Epithelial cell of esophagus (primary cell): ENCODE measurements around the gene PPP4R4.
"Not testable (repeated sequence)": the region's sequence is repeated elsewhere in the genome, so short reads cannot be mapped to it uniquely, and the experiment has no call there.

Experiments used
- DNase-seq: peaks from one replicate; pipeline ENCODE4 v3.0.0; 2010; ENCODE audit warnings: low read depth
- H3K4me3 ChIP-seq: 2 replicates; pipeline ENCODE4 v1.5.1; 2011; ENCODE audit warnings: mild to moderate bottlenecking, low read length, control low read depth
- CTCF ChIP-seq: IDR thresholded peaks from 2 replicates; pipeline ENCODE4 v1.5.1; 2011; ENCODE audit warnings: low read depth, mild to moderate bottlenecking, low read length, control low read depth, inconsistent platforms; ENCODE audit not compliant: insufficient read depth; ENCODE audit errors: missing control alignments

Gene PPP4R4

GRCh38 chr14:94227029-94227428 is 52.9 kb downstream of the PPP4R4 start:
- TF ChIP-seq CTCF = no peak
- H3K4me3 ChIP-seq = no peak overlapping the region
- DNase-seq = peak; percentile 25

GRCh38 chr14:94237046-94237445 is 62.9 kb downstream of the PPP4R4 start:
- no peak for TF ChIP-seq CTCF
- no peak overlapping the region for H3K4me3 ChIP-seq
- no peak for DNase-seq

GRCh38 chr14:94237983-94238382 is 63.9 kb downstream of the PPP4R4 start:
- H3K4me3 ChIP-seq = no peak overlapping the region
- no peak for TF ChIP-seq CTCF
- no peak for DNase-seq

GRCh38 chr14:94239406-94239805 is 65.3 kb downstream of the PPP4R4 start:
- no peak overlapping the region for H3K4me3 ChIP-seq
- no peak for DNase-seq
- no peak for TF ChIP-seq CTCF

- no peak overlapping the region for H3K4me3 ChIP-seq
- no peak for DNase-seq
- TF ChIP-seq CTCF = no peak
Observed at GRCh38 chr14:94244182-94244581, 70.1 kb downstream of the PPP4R4 start.

- not testable (repeated sequence) for H3K4me3 ChIP-seq
- peak; percentile 7 for DNase-seq
Observed at GRCh38 chr14:94264195-94264594, 90.1 kb downstream of the PPP4R4 start.

GRCh38 chr14:94267352-94267751 is 93.2 kb downstream of the PPP4R4 start:
- DNase-seq = no peak
- H3K4me3 ChIP-seq = no peak overlapping the region
- TF ChIP-seq CTCF = no peak

GRCh38 chr14:94268582-94268981 is 94.5 kb downstream of the PPP4R4 start:
- not testable (repeated sequence) for DNase-seq

More at GRCh38 chr14:94268582-94268981, 94.5 kb downstream of the PPP4R4 start:
- not testable (repeated sequence) for H3K4me3 ChIP-seq
